DMS53 treated with DMSO at 0.1 percent for 48 hours (cell line): ENCODE measurements around the gene THADA.
"Not testable (repeated sequence)": the region's sequence is repeated elsewhere in the genome, so short reads cannot be mapped to it uniquely, and the experiment has no call there.

Experiments used
- DNase-seq: peaks from one replicate; lab custom pipeline; 2025; ENCODE audit not compliant: unreplicated experiment; lab: John Stamatoyannopoulos, UW

THADA gene

GRCh38 chr2:43193652-43194120 is 402.2 kb downstream of the THADA start:
- peak; percentile 51 for DNase-seq

DNA sequence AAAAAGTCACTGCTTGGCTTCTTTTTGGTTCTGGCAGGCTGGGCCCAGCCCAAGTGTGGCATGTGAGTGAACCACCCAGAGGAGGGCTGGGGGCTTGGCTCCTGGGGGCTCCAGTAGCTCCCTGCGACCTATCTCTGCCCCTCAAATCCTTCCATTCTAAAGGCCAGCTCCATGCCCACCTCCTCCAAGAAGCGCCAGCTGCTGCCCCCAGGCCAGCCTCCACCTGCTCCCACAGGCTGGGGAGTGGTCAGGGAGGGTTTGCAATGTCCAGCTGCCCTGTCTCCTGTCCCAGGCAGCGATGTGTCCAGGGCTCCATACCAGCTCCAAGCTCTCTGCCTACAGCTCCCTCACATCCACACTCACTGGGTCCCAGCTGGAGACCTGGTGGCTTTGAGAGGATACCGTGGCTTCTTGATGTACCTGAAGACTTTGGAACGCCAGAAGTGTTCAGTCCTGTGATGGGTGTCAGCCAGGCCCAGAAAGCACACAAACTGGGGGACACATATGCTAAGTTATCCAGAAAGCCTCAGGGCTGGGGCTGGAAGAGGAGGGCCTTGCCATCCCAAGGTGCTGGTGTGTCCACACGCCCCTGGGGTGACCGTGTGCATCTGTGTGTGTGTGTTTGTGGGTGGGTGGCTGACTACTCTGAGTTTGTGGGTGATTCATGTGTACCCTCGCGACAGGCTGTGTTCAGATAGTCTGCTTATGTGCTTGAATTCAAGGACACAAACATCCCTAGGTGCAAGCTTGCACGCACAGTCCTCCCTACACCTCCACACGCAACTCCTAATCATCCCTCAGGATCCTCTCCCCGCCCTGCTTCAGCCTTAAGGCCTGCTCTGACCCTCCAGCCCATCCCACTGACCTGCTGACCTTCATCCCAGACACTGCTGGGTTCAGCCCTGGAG is 402.8 kb downstream of the THADA start:
- DNase-seq = no peak

DNA sequence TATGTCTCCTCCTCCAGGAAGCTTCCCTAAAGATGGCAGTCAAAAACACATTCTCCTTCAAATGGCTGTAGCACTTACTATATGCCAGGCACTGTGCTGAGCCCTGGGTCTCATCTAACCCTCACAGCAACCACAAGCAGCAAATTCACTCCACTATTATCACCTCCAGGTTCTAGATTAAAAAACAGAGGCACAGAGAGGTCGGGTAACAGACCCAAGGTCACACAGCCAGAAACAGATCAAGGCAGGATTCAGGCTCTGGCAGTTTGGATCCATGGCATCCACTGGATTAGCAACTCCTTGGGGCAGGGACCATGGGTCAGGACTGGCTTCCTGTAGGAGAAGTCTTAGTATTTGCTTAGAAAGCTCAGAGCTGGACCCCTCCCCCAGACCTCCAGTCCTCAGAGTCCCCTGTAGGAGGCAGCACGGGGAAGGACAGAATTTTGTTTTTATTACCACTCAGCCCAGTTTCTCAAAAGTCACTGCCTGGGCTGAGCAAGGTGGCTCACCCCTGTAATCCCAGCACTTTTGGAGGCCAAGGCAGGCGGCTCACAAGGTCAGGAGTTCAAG is 403.8 kb downstream of the THADA start:
- DNase-seq = no peak

DNA sequence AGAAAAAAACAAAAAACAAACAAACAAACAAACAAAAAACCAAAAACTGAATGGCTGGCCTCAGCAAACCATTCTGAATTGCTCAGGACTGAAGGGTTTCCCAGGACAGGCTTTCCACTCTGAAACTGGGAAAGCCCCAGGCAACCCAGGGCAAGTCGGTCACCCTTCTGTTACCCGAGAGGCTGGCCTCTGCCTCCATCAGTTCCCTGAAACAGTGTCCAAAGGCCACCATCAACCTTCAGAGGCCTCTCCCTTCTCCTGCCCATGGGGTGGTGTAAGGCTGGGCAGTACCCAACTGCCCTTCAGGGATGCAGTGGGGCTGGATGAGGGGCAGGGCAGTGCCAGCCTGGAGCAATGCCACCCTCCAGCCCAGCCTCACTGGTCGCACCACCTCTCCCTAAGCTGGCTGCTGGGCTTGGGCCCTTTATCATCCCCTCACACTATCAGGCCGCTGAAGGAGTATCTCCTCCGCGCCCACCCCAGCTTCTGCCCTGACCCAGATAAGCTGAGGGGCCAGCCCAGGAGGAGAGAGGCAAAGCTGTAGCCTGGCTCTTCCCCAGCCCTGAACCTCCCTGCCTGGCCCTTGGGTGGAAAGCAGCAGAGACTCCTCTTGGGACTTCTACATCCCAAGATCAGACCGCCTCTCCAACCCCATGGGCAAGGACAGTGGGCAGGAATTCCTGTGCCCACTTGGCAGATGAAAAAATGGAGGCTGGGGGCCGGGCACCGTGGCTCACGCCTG is 405.4 kb downstream of the THADA start:
- no peak for DNase-seq

DNA sequence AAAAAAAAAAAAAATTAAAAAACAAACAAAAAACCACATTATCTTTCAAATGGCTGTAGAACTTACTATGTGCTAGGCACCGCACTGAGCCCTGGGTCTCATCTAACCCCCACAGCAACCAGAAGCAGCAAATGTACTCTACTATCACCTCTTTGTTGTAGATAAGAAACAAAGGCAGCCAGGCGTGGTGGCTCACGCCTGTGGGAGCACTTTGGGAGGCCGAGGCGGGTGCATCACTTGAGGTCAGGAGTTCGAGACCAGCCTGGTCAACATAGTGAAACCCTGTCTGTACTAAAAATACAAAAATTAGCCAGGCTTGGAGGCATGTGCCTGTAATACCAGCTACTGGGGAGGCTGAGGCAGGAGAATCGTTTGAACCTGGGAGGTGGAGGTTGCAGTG is 406.0 kb downstream of the THADA start:
- not testable (repeated sequence) for DNase-seq

DNA sequence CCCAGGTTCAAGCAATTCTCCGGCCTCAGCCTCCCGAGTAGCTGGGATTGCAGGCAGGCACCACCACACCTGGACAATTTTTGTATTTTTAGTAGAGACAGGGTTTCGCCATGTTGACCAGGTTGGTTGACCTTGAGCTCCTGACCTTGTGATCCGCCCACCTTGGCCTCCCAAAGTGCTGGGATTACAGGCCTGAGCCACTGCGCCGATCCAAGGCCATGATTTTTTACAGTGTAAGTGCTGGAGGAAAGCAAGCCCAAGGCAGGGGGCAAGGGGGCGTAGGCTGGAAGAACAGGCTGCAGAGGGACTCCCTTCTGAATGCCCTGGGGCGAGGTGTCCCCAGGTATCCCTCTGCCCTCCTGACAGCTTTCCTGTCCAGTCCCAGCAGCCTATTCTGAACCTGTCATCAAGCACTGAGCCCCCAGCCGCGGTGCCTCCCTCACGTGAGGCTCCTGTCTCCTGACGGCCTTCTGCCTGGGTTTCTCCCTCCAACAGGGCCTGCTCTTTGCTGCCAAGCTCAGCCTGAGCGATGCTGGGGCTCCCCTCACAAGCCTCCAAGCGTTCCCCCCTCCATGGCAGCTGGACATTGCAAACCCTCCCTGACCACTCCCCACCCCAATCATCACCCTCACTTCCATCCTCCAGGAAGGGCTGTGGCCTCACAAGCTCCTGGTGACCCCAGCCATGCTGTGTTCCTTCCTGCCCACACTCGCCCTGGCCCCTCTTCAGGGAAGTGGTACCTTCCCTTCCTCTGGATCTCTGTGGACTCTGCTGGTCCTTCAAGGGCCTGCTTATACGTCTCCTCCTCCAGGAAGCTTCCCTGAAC is 407.1 kb downstream of the THADA start:
- no peak for DNase-seq

- no peak for DNase-seq
Observed at GRCh38 chr2:43186679-43187374, 409.0 kb downstream of the THADA start.

DNA sequence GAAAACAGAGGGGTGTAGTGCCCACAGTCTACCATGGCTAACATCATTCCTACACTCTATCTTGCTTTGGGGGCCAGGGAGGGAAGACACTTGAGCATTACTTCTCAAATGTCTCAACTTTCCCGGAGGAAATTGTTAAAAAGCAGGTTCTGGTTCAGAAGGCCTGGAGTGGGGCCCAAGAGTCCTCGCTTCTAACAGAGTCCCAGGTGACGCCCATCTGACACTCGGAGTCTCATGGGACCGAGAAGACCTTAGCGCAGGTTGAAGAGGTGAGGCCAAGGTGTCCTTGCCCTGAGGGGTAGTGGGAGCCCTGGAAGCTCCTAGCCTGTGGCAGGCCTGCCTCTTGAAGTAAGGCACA is 409.5 kb downstream of the THADA start:
- no peak for DNase-seq

DNA sequence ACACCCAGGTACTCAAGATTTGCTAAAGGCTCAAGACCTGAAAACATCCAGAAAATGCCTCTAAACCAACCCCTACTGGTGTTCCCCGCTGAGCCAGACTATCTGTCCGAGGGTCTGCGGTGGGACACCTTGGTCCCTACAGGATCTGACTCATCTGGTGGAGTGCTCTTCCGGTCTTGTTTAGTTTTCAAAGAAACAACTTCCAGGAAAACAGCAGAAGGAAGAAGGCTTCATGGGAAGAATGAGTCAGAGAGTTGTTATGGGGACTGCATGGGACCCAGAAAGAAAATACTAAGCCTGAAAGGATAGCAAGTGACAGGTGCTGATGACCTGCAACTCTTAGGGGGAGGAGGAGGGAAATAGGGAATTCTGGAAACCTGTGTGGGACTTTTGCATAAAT is 410.7 kb downstream of the THADA start:
- no peak for DNase-seq

DNA sequence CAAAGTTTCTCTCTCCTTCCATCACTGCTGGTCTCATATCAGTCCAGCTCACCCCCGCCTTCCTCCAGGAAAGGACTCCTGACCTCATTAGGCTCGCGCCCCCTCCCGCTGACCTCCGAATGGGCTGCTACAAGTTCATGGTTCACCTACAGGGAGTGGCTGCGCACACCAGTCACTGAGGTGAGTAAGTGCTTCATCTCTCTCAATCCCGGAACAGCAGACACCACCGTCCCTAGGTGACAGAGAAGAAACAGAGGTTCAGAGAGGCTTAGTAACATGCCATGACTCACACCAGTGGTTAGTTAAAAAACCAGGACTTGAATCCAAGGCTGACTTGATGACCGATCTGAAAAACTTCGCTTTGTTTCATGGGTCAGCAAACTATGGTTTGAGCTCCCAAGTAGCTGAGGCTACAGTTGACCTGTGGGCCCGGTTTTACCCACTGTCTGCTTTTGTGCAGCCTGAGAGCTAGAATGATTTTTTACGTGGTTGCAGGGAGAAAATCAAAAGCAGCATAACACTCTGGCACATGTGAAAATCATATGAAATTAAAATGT is 411.4 kb downstream of the THADA start:
- no peak for DNase-seq

DNA sequence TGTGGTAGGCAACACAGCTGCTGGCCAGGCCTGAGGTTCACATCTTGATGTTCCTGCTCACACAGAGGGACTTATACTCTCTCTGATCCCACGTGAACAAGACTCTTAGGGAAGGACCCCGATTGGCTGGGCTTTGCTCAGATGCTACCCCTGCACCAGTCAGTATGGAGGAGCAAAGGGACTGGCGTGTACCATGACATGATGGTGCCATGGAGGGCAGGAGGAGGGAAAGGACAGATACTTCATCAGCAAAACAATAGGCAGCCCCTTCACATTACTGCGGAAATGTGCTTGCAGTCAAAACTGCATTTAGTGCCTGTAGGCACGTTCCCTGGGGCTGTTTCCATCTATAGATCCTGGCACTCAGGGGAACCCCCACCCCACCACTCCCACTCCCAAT is 412.1 kb downstream of the THADA start:
- no peak for DNase-seq

GRCh38 chr2:43180897-43181296 is 414.9 kb downstream of the THADA start:
- no peak for DNase-seq
